HEK293 (cell line): Measurements from ENCODE around the gene ANKRD34B.

Experiments
- CTCF ChIP-seq: fragments of 450-650 bp; formaldehyde crosslinking; IDR thresholded peaks from 2 replicates; pipeline ENCODE4 v1.5.1; 2016; ENCODE audit warnings: missing biosample characterization, missing genetic modification characterization
- SALL2 ChIP-seq: fragments of 450-650 bp; formaldehyde crosslinking; IDR thresholded peaks from 2 replicates; pipeline ENCODE4 v1.5.0; 2017; ENCODE audit warnings: missing biosample characterization, mild to moderate bottlenecking, missing genetic modification characterization, borderline replicate concordance
- YY1 ChIP-seq: fragments of 450-650 bp; formaldehyde crosslinking; IDR thresholded peaks from 2 replicates; pipeline ENCODE4 v1.5.1; 2018; ENCODE audit warnings: missing biosample characterization, missing genetic modification characterization
- ZBTB17 ChIP-seq: fragments of 450-650 bp; formaldehyde crosslinking; IDR thresholded peaks from 2 replicates; pipeline ENCODE4 v1.5.1; 2016; ENCODE audit warnings: missing biosample characterization, missing genetic modification characterization
- ZNF19 ChIP-seq: fragments of 450-650 bp; formaldehyde crosslinking; IDR thresholded peaks from 2 replicates; pipeline ENCODE4; 2016; ENCODE audit warnings: missing biosample characterization, missing genetic modification characterization, low read depth
- ZNF202 ChIP-seq: fragments of 450-650 bp; formaldehyde crosslinking; IDR thresholded peaks from 2 replicates; pipeline ENCODE4 v1.5.1; 2016; ENCODE audit warnings: missing biosample characterization, missing genetic modification characterization, borderline replicate concordance
- ZNF548 ChIP-seq: fragments of 450-650 bp; formaldehyde crosslinking; IDR thresholded peaks from 2 replicates; pipeline ENCODE4 v1.5.1; 2016; ENCODE audit warnings: missing biosample characterization, missing genetic modification characterization
- ZNF558 ChIP-seq: fragments of 450-650 bp; formaldehyde crosslinking; IDR thresholded peaks from 2 replicates; pipeline ENCODE4 v1.5.1; 2016; ENCODE audit warnings: missing biosample characterization, missing genetic modification characterization
- ZXDB ChIP-seq: fragments of 450-650 bp; formaldehyde crosslinking; IDR thresholded peaks from 2 replicates; pipeline ENCODE4 v1.5.1; 2016; ENCODE audit warnings: missing biosample characterization, missing genetic modification characterization
- TF ChIP-seq, protein P1 (sequence below): fragments of 450-650 bp; IDR thresholded peaks from 2 replicates; pipeline ENCODE4 v1.5.1; 2018; ENCODE audit warnings: missing biosample characterization, missing genetic modification characterization
- TF ChIP-seq, protein P2 (sequence below): fragments of 450-650 bp; formaldehyde crosslinking; IDR thresholded peaks from 2 replicates; pipeline ENCODE4 v1.5.1; 2016; ENCODE audit warnings: missing biosample characterization, missing genetic modification characterization

GRCh38 chr5:80507663-80508062 is 62.4 kb downstream of the ANKRD34B start:
- TF ChIP-seq ZBTB17 (tag by site-specific recombination) (no peak), CTCF (tag by site-specific recombination) (no peak), ZXDB (tag by site-specific recombination) (no peak), YY1 (no peak), ZNF19 (no peak), SALL2 (tag by site-specific recombination) (no peak), ZNF202 (tag by site-specific recombination) (no peak), ZNF548 (tag by site-specific recombination) (no peak), ZNF558 (tag by site-specific recombination) (no peak)
- TF ChIP-seq, protein P1, sequence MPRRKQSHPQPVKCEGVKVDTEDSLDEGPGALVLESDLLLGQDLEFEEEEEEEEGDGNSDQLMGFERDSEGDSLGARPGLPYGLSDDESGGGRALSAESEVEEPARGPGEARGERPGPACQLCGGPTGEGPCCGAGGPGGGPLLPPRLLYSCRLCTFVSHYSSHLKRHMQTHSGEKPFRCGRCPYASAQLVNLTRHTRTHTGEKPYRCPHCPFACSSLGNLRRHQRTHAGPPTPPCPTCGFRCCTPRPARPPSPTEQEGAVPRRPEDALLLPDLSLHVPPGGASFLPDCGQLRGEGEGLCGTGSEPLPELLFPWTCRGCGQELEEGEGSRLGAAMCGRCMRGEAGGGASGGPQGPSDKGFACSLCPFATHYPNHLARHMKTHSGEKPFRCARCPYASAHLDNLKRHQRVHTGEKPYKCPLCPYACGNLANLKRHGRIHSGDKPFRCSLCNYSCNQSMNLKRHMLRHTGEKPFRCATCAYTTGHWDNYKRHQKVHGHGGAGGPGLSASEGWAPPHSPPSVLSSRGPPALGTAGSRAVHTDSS: no peak
- TF ChIP-seq, protein P2, sequence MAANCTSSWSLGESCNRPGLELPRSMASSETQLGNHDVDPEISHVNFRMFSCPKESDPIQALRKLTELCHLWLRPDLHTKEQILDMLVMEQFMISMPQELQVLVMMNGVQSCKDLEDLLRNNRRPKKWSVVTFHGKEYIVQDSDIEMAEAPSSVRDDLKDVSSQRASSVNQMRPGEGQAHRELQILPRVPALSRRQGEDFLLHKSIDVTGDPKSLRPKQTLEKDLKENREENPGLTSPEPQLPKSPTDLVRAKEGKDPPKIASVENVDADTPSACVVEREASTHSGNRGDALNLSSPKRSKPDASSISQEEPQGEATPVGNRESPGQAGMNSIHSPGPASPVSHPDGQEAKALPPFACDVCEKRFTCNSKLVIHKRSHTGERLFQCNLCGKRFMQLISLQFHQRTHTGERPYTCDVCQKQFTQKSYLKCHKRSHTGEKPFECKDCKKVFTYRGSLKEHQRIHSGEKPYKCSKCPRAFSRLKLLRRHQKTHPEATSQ (tag by site-specific recombination): no peak
